ENCODE results near the gene CDCP2.

- TF ChIP-seq POLR2A (IDR thresholded peaks at IDR 0.05) (no peak), POLR2AphosphoS5 (IDR thresholded peaks at IDR 0.05) (no peak)
- TF ChIP-seq, protein P1, sequence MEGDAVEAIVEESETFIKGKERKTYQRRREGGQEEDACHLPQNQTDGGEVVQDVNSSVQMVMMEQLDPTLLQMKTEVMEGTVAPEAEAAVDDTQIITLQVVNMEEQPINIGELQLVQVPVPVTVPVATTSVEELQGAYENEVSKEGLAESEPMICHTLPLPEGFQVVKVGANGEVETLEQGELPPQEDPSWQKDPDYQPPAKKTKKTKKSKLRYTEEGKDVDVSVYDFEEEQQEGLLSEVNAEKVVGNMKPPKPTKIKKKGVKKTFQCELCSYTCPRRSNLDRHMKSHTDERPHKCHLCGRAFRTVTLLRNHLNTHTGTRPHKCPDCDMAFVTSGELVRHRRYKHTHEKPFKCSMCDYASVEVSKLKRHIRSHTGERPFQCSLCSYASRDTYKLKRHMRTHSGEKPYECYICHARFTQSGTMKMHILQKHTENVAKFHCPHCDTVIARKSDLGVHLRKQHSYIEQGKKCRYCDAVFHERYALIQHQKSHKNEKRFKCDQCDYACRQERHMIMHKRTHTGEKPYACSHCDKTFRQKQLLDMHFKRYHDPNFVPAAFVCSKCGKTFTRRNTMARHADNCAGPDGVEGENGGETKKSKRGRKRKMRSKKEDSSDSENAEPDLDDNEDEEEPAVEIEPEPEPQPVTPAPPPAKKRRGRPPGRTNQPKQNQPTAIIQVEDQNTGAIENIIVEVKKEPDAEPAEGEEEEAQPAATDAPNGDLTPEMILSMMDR (IDR thresholded peaks at IDR 0.05) = no peak
These were observed 24.0 kb upstream of the CDCP2 start for GRCh38 chr1:54176621-54177327.

All from prostate gland (tissue), 2 donors.